Fibroblast of villous mesenchyme (primary cell): Measurements from ENCODE around the gene TMC5. TPM values are rescaled to one million over a fixed set of nuclear protein-coding genes. Genes with fewer than 3 reads are reported as not detected.
"Not testable (repeated sequence)": the region's sequence is repeated elsewhere in the genome, so short reads cannot be mapped to it uniquely, and the experiment has no call there.

Experiments
- DNase-seq: peaks from one replicate; pipeline ENCODE4 v3.0.0-alpha.2; 2010; ENCODE audit warnings: low read depth
- H3K4me3 ChIP-seq: 2 replicates; pipeline ENCODE4 v1.5.1; 2011; ENCODE audit warnings: low read depth, mild to moderate bottlenecking, low read length
- CTCF ChIP-seq: IDR thresholded peaks from 2 replicates; pipeline ENCODE4 v1.5.1; 2012; ENCODE audit warnings: low read depth, mild to moderate bottlenecking, low read length; ENCODE audit not compliant: insufficient read depth
- total RNA-seq: library from RNA; depleted of rRNA; stranded (reverse); fragments of >200 nt; gene quantifications from 2 replicates; pipeline ENCODE4 v1.2.3, GENCODE V29; 2012

TMC5 gene
- total RNA-seq, 1 donor, result not detected

DNA sequence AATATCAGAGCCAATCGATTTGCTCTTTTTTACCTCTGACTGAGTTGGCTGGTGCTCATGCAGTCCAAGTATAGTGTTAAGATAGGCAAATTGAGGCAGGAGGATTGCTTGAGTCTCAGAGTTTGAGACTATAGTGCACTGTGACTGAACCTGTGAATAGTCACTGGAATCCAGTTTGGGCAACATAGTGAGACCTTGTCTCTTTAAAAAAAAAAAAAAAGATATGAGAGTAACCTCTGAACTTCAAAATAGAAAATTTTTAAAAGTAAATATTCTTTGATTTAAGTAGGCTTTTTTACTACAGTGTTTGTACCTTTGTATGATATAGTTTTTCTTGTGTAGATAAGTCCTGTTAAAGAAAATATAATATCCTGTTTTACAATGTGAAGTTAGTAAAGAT lies 109.5 kb downstream of the TMC5 start:
- no peak for DNase-seq
- H3K4me3 ChIP-seq, result no peak overlapping the region
- no peak for TF ChIP-seq CTCF

GRCh38 chr16:19528666-19529065 lies 111.0 kb downstream of the TMC5 start:
- DNase-seq, result no peak
- H3K4me3 ChIP-seq, result no peak overlapping the region
- no peak for TF ChIP-seq CTCF

DNA sequence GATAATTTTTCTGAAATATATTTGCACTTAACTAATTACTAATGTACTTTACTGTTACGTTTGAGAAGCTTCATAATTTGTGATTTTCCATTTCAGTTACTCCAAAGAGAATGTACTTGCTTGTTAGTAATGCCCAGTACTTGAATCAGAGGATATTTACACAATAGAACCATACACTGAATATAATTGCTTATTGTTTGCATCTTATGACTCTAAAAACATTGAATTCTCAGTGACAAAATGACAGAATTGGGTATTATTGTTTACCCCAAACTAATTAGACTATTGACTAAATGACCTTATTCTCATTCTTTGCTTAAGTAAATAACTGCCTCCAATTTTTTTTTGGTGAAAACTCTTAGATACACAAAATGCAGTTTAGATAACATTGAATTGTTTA lies 114.9 kb downstream of the TMC5 start:
- no peak for TF ChIP-seq CTCF
- H3K4me3 ChIP-seq, result no peak overlapping the region
- no peak for DNase-seq

GRCh38 chr16:19540241-19540970 lies 122.7 kb downstream of the TMC5 start:
- H3K4me3 ChIP-seq, result no peak overlapping the region
- no peak for TF ChIP-seq CTCF
- no peak for DNase-seq

GRCh38 chr16:19542138-19542821 lies 124.6 kb downstream of the TMC5 start:
- no peak overlapping the region for H3K4me3 ChIP-seq
- no peak for TF ChIP-seq CTCF
- DNase-seq, result no peak

DNA sequence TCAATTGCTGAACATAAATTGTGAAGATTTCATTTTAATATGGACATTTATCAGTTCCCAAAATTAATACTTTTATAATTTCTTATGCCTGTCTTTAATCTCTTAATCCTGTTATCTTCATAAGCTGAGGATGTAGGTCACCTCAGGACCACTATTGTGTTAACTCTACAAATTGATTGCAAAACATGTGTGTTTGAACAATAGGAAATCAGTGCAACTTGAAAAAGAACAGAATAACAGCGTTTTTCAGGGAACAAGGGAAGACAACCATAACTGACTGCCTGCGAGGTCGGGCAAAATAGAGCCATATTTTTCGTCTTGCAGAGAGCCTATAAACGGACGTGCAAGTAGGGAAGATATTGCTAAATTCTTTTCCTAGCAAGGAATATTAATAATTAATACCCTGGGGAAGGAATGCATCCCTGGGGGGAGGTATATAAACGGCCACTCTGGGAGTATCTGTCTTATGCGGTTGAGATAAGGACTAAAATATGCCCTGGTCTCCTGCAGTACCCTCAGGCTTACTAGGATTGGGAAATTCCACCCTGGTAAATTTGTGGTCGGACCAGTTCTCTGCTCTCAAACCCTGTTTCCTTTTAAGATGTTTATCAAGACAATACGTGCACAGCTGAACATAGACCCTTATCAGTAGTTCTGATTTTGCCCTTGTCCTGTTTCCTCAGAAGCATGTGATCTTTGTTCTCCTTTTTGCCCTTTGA lies 125.8 kb downstream of the TMC5 start:
- not testable (repeated sequence) for H3K4me3 ChIP-seq, DNase-seq

DNA sequence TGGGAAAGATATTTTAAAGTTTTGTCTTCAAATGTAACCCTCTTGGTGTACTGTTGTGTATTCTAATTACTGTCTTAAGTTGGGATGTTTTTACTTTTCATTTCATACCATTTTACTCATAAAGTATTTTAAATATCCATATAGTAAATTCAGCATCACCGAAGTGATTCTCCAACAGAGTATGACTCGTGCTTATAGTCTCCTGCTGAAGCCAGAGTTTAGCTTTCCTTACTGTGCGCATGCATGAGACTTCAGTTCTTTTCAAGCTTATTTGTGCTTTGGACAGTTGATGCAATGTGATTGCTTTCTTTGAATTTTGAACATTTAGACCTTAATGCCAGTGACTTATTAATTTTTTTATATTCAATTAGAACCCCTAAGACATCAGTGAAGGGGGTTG lies 130.5 kb downstream of the TMC5 start:
- TF ChIP-seq CTCF, result no peak
- DNase-seq, result no peak
- H3K4me3 ChIP-seq, result no peak overlapping the region
